ENCODE data around the gene KCNQ1.

DNA sequence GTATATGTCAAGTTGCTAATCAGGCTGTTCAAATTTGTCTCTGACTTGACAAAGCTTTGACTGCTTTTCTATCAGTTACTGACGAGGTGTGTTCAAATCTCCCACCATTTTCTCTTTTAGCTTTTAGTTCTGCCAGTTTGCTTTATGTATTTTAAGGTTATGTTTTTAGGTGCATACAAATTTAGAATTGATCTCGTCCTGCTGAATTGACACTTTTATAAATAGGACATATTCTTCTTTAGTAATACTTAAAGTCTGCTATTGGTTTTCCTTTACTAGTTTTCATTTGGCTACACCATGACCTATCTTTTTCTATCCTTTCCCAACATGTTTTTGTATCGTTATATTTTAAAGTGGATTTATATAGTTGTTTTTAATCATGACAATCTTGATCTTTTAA is 320.7 kb downstream of the KCNQ1 start:
- TF ChIP-seq, protein P1, sequence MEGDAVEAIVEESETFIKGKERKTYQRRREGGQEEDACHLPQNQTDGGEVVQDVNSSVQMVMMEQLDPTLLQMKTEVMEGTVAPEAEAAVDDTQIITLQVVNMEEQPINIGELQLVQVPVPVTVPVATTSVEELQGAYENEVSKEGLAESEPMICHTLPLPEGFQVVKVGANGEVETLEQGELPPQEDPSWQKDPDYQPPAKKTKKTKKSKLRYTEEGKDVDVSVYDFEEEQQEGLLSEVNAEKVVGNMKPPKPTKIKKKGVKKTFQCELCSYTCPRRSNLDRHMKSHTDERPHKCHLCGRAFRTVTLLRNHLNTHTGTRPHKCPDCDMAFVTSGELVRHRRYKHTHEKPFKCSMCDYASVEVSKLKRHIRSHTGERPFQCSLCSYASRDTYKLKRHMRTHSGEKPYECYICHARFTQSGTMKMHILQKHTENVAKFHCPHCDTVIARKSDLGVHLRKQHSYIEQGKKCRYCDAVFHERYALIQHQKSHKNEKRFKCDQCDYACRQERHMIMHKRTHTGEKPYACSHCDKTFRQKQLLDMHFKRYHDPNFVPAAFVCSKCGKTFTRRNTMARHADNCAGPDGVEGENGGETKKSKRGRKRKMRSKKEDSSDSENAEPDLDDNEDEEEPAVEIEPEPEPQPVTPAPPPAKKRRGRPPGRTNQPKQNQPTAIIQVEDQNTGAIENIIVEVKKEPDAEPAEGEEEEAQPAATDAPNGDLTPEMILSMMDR (IDR thresholded peaks at IDR 0.05), result no peak
- TF ChIP-seq POLR2A (IDR thresholded peaks at IDR 0.05), result no peak
